WTC11 (cell line): ENCODE results near the gene NPFFR1. TPM values are rescaled to one million over a fixed set of nuclear protein-coding genes. Genes with fewer than 3 reads are reported as not detected.

Experiments
- ATAC-seq: fragments of 200-7000 bp; cut with Tn5 transposase; 2 replicates; pipeline ENCODE4 v1.10.0; 2021; ENCODE audit warnings: mild to moderate bottlenecking, moderate library complexity
- CTCF ChIA-PET: fragments of 300-600 bp; sonication (Branson Sonifier 250); formaldehyde crosslinking; loops from one replicate; lab custom pipeline; 2021; ENCODE audit warnings: antibody characterized with exemption; lab: Charles Lee
- POLR2A ChIA-PET: fragments of 350-600 bp; sonication (Branson Sonifier 250); formaldehyde crosslinking; loops from one replicate; lab custom pipeline; 2021; ENCODE audit warnings: antibody characterized with exemption; lab: Charles Lee
- DNase-seq: peaks from one replicate; pipeline ENCODE4 v3.0.0; 2021; ENCODE audit warnings: low spot score
- H3K27ac Mint-ChIP-seq: 2 replicates; pipeline ENCODE4 v1.8.0; 2021; ENCODE audit warnings: mixed read lengths
- H3K27me3 Mint-ChIP-seq: 2 replicates; pipeline ENCODE4 v1.8.0; 2021; ENCODE audit warnings: low read depth, mild to moderate bottlenecking, moderate library complexity, mixed read lengths
- H3K36me3 Mint-ChIP-seq: 2 replicates; pipeline ENCODE4 v1.8.0; 2021; ENCODE audit warnings: mixed read lengths
- H3K4me1 Mint-ChIP-seq: 2 replicates; pipeline ENCODE4 v1.8.0; 2022; ENCODE audit warnings: mixed read lengths
- H3K4me3 Mint-ChIP-seq: 2 replicates; pipeline ENCODE4 v1.8.0; 2021; ENCODE audit warnings: mild to moderate bottlenecking, moderate library complexity, mixed read lengths
- H3K9me3 Mint-ChIP-seq: 2 replicates; pipeline ENCODE4 v1.8.0; 2021; ENCODE audit warnings: mixed read lengths
- AFF4 ChIP-seq: sonication (generic); formaldehyde crosslinking; IDR thresholded peaks from 2 replicates; pipeline ENCODE4 v1.8.1; 2023; ENCODE audit warnings: mild to moderate bottlenecking, missing genetic modification reagents, borderline replicate concordance
- ATF1 ChIP-seq: sonication (generic); formaldehyde crosslinking; IDR thresholded peaks from 2 replicates; pipeline ENCODE4 v1.8.1; 2023; ENCODE audit warnings: mild to moderate bottlenecking, moderate library complexity, missing genetic modification reagents
- CREB1 ChIP-seq: sonication (generic); formaldehyde crosslinking; IDR thresholded peaks from 2 replicates; pipeline ENCODE4 v1.8.0; 2023; ENCODE audit warnings: mild to moderate bottlenecking, missing genetic modification reagents
- FOXJ3 ChIP-seq: sonication (generic); formaldehyde crosslinking; IDR thresholded peaks from 2 replicates; pipeline ENCODE4 v1.9.0; 2021; ENCODE audit warnings: missing genetic modification reagents, mild to moderate bottlenecking, borderline replicate concordance
- GRHL2 ChIP-seq: fragments of 250-450 bp; sonication (Bioruptor Pico); IDR thresholded peaks from 2 replicates; pipeline ENCODE4 v1.8.0; 2022; ENCODE audit warnings: mild to moderate bottlenecking, moderate library complexity; ENCODE audit not compliant: insufficient replicate concordance, severe bottlenecking
- KAT7 ChIP-seq: sonication (generic); formaldehyde crosslinking; IDR thresholded peaks from 2 replicates; pipeline ENCODE4 v1.8.1; 2023; ENCODE audit warnings: missing genetic modification reagents, mild to moderate bottlenecking, borderline replicate concordance
- SMAD3 ChIP-seq: sonication (generic); formaldehyde crosslinking; IDR thresholded peaks from 2 replicates; pipeline ENCODE4 v1.8.0; 2022; ENCODE audit warnings: missing genetic modification reagents, mild to moderate bottlenecking, borderline replicate concordance
- TEAD1 ChIP-seq: sonication (generic); formaldehyde crosslinking; IDR thresholded peaks from 2 replicates; pipeline ENCODE4 v1.8.0; 2022; ENCODE audit warnings: mild to moderate bottlenecking, missing genetic modification reagents
- ZNF219 ChIP-seq: sonication (generic); formaldehyde crosslinking; IDR thresholded peaks from 2 replicates; pipeline ENCODE4 v1.8.0; 2023; ENCODE audit warnings: missing genetic modification reagents, mild to moderate bottlenecking, borderline replicate concordance
- ZNF416 ChIP-seq: fragments of 250-450 bp; sonication (Bioruptor Pico); IDR thresholded peaks from 2 replicates; pipeline ENCODE4 v1.9.0; 2021; ENCODE audit warnings: mild to moderate bottlenecking, inconsistent platforms
- ZNF671 ChIP-seq: fragments of 250-450 bp; sonication (Bioruptor Pico); IDR thresholded peaks from 2 replicates; pipeline ENCODE4 v1.8.0; 2021; ENCODE audit warnings: mild to moderate bottlenecking
- total RNA-seq: library from RNA; stranded (reverse); gene quantifications from 3 replicates; pipeline ENCODE4 v1.2.3, GENCODE V29; 2021
- TF ChIP-seq, protein P1 (sequence below): sonication (generic); formaldehyde crosslinking; IDR thresholded peaks from 2 replicates; pipeline ENCODE4 v1.8.0; 2022; ENCODE audit warnings: mild to moderate bottlenecking, missing genetic modification reagents

NPFFR1 gene
- total RNA-seq, 1 experiment from 2014 or later, result 0.04 TPM

DNA sequence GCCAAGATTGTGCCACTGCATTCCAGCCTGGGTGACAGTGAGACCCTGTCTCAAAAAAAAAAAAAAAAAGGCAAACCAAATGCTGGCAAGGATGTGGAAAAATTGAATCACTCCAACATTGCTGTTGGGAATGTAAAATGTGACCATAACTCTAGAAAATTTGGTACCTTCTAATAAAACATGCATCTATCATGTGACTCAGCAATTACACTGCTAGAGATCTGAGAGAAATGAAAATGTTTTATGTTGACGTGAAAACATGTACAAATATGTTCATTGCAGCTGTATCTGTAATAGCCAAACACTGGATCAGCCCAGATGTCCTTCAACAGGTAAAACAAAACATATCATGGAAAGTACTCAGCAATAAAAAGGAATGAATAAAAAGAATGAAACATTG lies 82.7 kb downstream of the NPFFR1 start:
- Mint-ChIP-seq H3K4me1 (no peaks in the 10 kb centered on the region), H3K9me3 (no peaks in the 10 kb centered on the region), H3K4me3 (no peak overlapping the region), H3K36me3 (peaks cover 40% of the 10 kb centered on the region), H3K27ac (no peak overlapping the region), H3K27me3 (no peaks in the 10 kb centered on the region)
- ChIA-PET CTCF (interaction anchor here (1.4 kb wide), 1 partner anchor 54 kb away, joined by 5 read pairs; the partner anchor contains the start of gene TYSND1), POLR2A (no interaction called here)
- no peak for ATAC-seq
- TF ChIP-seq ATF1 (CRISPR knock-in tag) (no peak), KAT7 (CRISPR knock-in tag) (no peak), CREB1 (CRISPR knock-in tag) (no peak), SMAD3 (CRISPR knock-in tag) (no peak)
- DNase-seq, result no peak

DNA sequence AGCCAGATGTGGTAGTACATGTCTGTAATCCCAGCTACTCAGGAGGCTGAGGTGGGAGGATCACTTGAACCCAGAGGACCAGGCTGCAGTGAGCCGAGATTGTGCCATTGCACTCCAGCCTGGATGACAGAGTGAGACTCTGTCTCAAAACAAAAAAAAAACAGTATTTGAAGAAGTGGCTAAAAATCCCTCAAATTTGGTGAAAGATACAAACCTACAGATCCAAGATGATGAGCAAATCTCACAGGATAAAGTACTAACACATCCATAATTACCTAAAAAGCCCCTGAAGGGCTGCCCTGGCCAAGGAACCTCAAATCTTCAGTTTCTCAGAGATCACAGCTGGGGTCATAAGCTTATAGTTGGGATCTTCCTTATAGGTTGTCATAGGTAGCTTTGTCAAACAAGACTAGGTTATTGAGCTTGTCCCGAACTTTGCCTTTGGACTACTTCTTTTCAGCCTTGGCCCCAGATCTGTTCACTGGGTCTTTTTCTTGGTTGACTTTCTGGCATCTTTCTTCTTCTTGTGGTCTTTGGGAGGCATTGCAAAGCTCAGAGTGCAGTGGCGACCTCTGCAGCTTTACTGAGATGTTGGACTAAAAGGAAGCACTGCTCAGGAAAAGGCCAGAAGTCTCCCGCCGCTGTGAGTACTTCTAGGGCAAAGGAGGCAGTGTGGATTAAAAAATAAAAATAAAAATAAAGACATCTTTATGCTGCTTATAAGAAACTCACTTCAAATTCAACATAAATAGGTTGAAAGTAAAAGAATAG lies 84.9 kb downstream of the NPFFR1 start:
- H3K4me1 Mint-ChIP-seq, result no peaks in the 10 kb centered on the region
- ATAC-seq, result no peak
- TF ChIP-seq FOXJ3 (no peak), ZNF671 (no peak), TEAD1 (CRISPR knock-in tag) (no peak), SMAD3 (CRISPR knock-in tag) (no peak), GRHL2 (no peak), ZNF219 (no peak), ZNF416 (CRISPR knock-in tag) (no peak), AFF4 (CRISPR knock-in tag) (no peak)
- TF ChIP-seq, protein P1, sequence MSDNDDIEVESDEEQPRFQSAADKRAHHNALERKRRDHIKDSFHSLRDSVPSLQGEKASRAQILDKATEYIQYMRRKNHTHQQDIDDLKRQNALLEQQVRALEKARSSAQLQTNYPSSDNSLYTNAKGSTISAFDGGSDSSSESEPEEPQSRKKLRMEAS, result no peak
- no peak overlapping the region for H3K4me3 Mint-ChIP-seq
- ChIA-PET POLR2A (no interaction called here), CTCF (interaction anchor here (0.6 to 1.2 kb wide), 5 partner anchors 23 to 376 kb away, joined by 3 to 6 read pairs (median 3); partner anchors contain the start of gene TYSND1)
- H3K27ac Mint-ChIP-seq, result no peak overlapping the region
- no peak for DNase-seq
- no peaks in the 10 kb centered on the region for H3K9me3 Mint-ChIP-seq
- peaks cover 28% of the 10 kb centered on the region for H3K36me3 Mint-ChIP-seq
- H3K27me3 Mint-ChIP-seq, result no peaks in the 10 kb centered on the region

Other genes with a start within 250 kb of the NPFFR1 start
- 33.0 to 35.4 TPM (median 33.5 TPM) in 3 replicates for gene MACROH2A2, start 231.2 kb downstream of the NPFFR1 start, total RNA-seq
- 4.4 to 5.2 TPM (median 4.6 TPM) in 3 replicates for gene AIFM2, start 151.2 kb downstream of the NPFFR1 start, total RNA-seq
- 18.9 to 21.3 TPM (median 20.7 TPM) in 3 replicates for gene TYSND1, start 137.3 kb downstream of the NPFFR1 start, total RNA-seq
- 102 to 111 TPM (median 109 TPM) in 3 replicates for gene SAR1A, start 113.5 kb downstream of the NPFFR1 start, total RNA-seq
- 140 to 180 TPM (median 144 TPM) in 3 replicates for gene PPA1, start 50.6 kb downstream of the NPFFR1 start, total RNA-seq
- gene LRRC20, start 98.6 kb upstream of the NPFFR1 start, total RNA-seq, result 26.4 to 29.4 TPM (median 28.1 TPM) in 3 replicates
- 111 to 114 TPM (median 112 TPM) in 3 replicates for gene EIF4EBP2, start 120.1 kb upstream of the NPFFR1 start, total RNA-seq
- gene NODAL, start 157.7 kb upstream of the NPFFR1 start, total RNA-seq, result 41.1 to 57.0 TPM (median 41.5 TPM) in 3 replicates
- gene PALD1, start 194.8 kb upstream of the NPFFR1 start, total RNA-seq, result 36.1 to 43.6 TPM (median 38.5 TPM) in 3 replicates